Epidermal melanocyte (primary cell): Measurements from ENCODE around the gene MRO.
"Not testable (repeated sequence)": the region's sequence is repeated elsewhere in the genome, so short reads cannot be mapped to it uniquely, and the experiment has no call there.

Experiments used
- DNase-seq: peaks from one replicate; pipeline ENCODE4 v3.0.0; 2011; ENCODE audit warnings: low spot score; ENCODE audit not compliant: insufficient read length

Gene MRO

GRCh38 chr18:50793641-50794565, 25.9 kb downstream of the MRO start:
- no peak for DNase-seq

- DNase-seq = no peak
Observed at GRCh38 chr18:50792885-50793284, 26.9 kb downstream of the MRO start.

GRCh38 chr18:50791599-50792438, 28.0 kb downstream of the MRO start:
- DNase-seq = no peak

GRCh38 chr18:50790948-50791347, 28.9 kb downstream of the MRO start:
- no peak for DNase-seq

GRCh38 chr18:50790241-50790640, 29.6 kb downstream of the MRO start:
- DNase-seq = no peak

- no peak for DNase-seq
Observed at GRCh38 chr18:50788284-50788683, 31.5 kb downstream of the MRO start.

- DNase-seq = no peak
Observed at GRCh38 chr18:50786864-50787263, 33.0 kb downstream of the MRO start.

- no peak for DNase-seq
Observed at GRCh38 chr18:50783553-50783952, 36.3 kb downstream of the MRO start.

GRCh38 chr18:50779021-50779420, 40.8 kb downstream of the MRO start:
- DNase-seq = not testable (repeated sequence)

GRCh38 chr18:50776383-50776782, 43.4 kb downstream of the MRO start:
- no peak for DNase-seq

- DNase-seq = no peak
Observed at GRCh38 chr18:50775726-50776125, 44.1 kb downstream of the MRO start.

GRCh38 chr18:50775207-50775606, 44.6 kb downstream of the MRO start:
- DNase-seq = no peak

- DNase-seq = no peak
Observed at GRCh38 chr18:50769463-50769862, 50.4 kb downstream of the MRO start.

GRCh38 chr18:50757358-50757757, 62.5 kb downstream of the MRO start:
- no peak for DNase-seq

- no peak for DNase-seq
Observed at GRCh38 chr18:50754297-50754696, 65.5 kb downstream of the MRO start.

GRCh38 chr18:50753311-50753710, 66.5 kb downstream of the MRO start:
- no peak for DNase-seq

- no peak for DNase-seq
Observed at GRCh38 chr18:50751947-50752346, 67.9 kb downstream of the MRO start.

- no peak for DNase-seq
Observed at GRCh38 chr18:50751490-50751889, 68.3 kb downstream of the MRO start.

- DNase-seq = no peak
Observed at GRCh38 chr18:50750546-50750945, 69.3 kb downstream of the MRO start.

- no peak for DNase-seq
Observed at GRCh38 chr18:50749945-50750344, 69.9 kb downstream of the MRO start.

GRCh38 chr18:50749421-50749820, 70.4 kb downstream of the MRO start:
- no peak for DNase-seq
